Parathyroid adenoma (tissue), 2 donors: ENCODE data around the gene GNPAT.

ENCODE experiments used
- H2AFZ ChIP-seq: fragments of 300-600 bp; sonication (generic); one replicate; pipeline ENCODE4 v1.7.0; 2017; ENCODE audit warnings: antibody characterized with exemption, mild to moderate bottlenecking
- H3K27ac ChIP-seq: fragments of 300-600 bp; sonication (generic); one replicate; pipeline ENCODE4 v1.7.0; 2017
- H3K27me3 ChIP-seq: fragments of 300-600 bp; sonication (generic); one replicate; pipeline ENCODE4 v1.7.0; 2017; ENCODE audit warnings: low read length; ENCODE audit not compliant: control insufficient read depth, insufficient read depth
- H3K36me3 ChIP-seq: fragments of 300-600 bp; sonication (generic); one replicate; pipeline ENCODE4 v1.7.0; 2017; ENCODE audit warnings: low read length; ENCODE audit not compliant: control insufficient read depth, insufficient read depth
- H3K4me1 ChIP-seq: fragments of 300-600 bp; sonication (generic); one replicate; pipeline ENCODE4 v1.7.0; 2017; ENCODE audit warnings: control low read depth
- H3K4me2 ChIP-seq: fragments of 300-600 bp; sonication (generic); one replicate; pipeline ENCODE4 v1.7.0; 2017; ENCODE audit warnings: low read length
- H3K4me3 ChIP-seq: fragments of 300-600 bp; sonication (generic); one replicate; pipeline ENCODE4 v1.7.0; 2017; ENCODE audit warnings: low read depth, low read length
- H3K79me2 ChIP-seq: fragments of 300-600 bp; sonication (generic); one replicate; pipeline ENCODE4 v1.7.0; 2017; ENCODE audit warnings: control low read depth
- H3K9ac ChIP-seq: fragments of 300-600 bp; sonication (generic); one replicate; pipeline ENCODE4 v1.7.0; 2017; ENCODE audit warnings: mild to moderate bottlenecking
- H3K9me3 ChIP-seq: fragments of 300-600 bp; sonication (generic); one replicate; pipeline ENCODE4 v1.7.0; 2017; ENCODE audit warnings: low read length; ENCODE audit not compliant: control insufficient read depth
- TF ChIP-seq, protein P1 (sequence below): fragments of 300-600 bp; sonication (generic); IDR thresholded peaks from one replicate; pipeline ENCODE4 v1.7.0; 2017; ENCODE audit warnings: antibody characterized with exemption, mild to moderate bottlenecking
- donor health status: primary hyperparathyroidism.

Gene GNPAT

GRCh38 chr1:231213831-231214573 is 27.0 kb upstream of the GNPAT start:
- Histone ChIP-seq H2AFZ (no peak overlapping the region), H3K27me3 (no peaks in the 10 kb centered on the region)

GRCh38 chr1:231214918-231215680 is 25.9 kb upstream of the GNPAT start:
- Histone ChIP-seq H3K4me1 (no peaks in the 10 kb centered on the region), H3K27ac (no peak overlapping the region), H3K9ac (no peak overlapping the region), H3K27me3 (no peaks in the 10 kb centered on the region), H3K4me3 (no peak overlapping the region), H3K79me2 (no peaks in the 10 kb centered on the region), H3K4me2 (no peak overlapping the region), H2AFZ (no peak overlapping the region), H3K9me3 (no peaks in the 10 kb centered on the region), H3K36me3 (no peaks in the 10 kb centered on the region)
- TF ChIP-seq, protein P1, sequence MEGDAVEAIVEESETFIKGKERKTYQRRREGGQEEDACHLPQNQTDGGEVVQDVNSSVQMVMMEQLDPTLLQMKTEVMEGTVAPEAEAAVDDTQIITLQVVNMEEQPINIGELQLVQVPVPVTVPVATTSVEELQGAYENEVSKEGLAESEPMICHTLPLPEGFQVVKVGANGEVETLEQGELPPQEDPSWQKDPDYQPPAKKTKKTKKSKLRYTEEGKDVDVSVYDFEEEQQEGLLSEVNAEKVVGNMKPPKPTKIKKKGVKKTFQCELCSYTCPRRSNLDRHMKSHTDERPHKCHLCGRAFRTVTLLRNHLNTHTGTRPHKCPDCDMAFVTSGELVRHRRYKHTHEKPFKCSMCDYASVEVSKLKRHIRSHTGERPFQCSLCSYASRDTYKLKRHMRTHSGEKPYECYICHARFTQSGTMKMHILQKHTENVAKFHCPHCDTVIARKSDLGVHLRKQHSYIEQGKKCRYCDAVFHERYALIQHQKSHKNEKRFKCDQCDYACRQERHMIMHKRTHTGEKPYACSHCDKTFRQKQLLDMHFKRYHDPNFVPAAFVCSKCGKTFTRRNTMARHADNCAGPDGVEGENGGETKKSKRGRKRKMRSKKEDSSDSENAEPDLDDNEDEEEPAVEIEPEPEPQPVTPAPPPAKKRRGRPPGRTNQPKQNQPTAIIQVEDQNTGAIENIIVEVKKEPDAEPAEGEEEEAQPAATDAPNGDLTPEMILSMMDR: no peak

More at GRCh38 chr1:231213831-231214573, 27.0 kb upstream of the GNPAT start:
- Histone ChIP-seq H3K36me3 (no peaks in the 10 kb centered on the region), H3K27ac (no peak overlapping the region), H3K9ac (no peak overlapping the region), H3K9me3 (no peaks in the 10 kb centered on the region), H3K4me3 (no peak overlapping the region), H3K4me2 (no peak overlapping the region), H3K4me1 (no peaks in the 10 kb centered on the region), H3K79me2 (no peaks in the 10 kb centered on the region)
- TF ChIP-seq, protein P1: no peak

- Histone ChIP-seq H3K9me3 (no peaks in the 10 kb centered on the region), H3K4me2 (no peak overlapping the region), H3K79me2 (no peaks in the 10 kb centered on the region), H3K27me3 (no peaks in the 10 kb centered on the region), H3K9ac (no peak overlapping the region), H3K36me3 (no peaks in the 10 kb centered on the region), H3K4me3 (no peak overlapping the region), H3K4me1 (no peaks in the 10 kb centered on the region), H3K27ac (no peak overlapping the region), H2AFZ (no peak overlapping the region)
- TF ChIP-seq, protein P1: no peak
These were observed 25.2 kb upstream of the GNPAT start for GRCh38 chr1:231215681-231216385.

GRCh38 chr1:231216498-231216897 is 24.5 kb upstream of the GNPAT start:
- H3K9ac ChIP-seq: no peak overlapping the region
- no peaks in the 10 kb centered on the region for H3K79me2 ChIP-seq
- no peaks in the 10 kb centered on the region for H3K4me1 ChIP-seq
- H2AFZ ChIP-seq: no peak overlapping the region
- H3K27me3 ChIP-seq: no peaks in the 10 kb centered on the region
- H3K27ac ChIP-seq: no peak overlapping the region
- no peak overlapping the region for H3K4me3 ChIP-seq
- no peaks in the 10 kb centered on the region for H3K36me3 ChIP-seq
- no peak overlapping the region for H3K4me2 ChIP-seq
- TF ChIP-seq, protein P1: no peak
- H3K9me3 ChIP-seq: no peaks in the 10 kb centered on the region
